Ovary (tissue), 3 donors: ENCODE measurements around the gene MAP7.

Experiments
- CTCF ChIP-seq, 3 donors: fragments of 450-650 bp in 2 of 3; fragments of 200-600 bp in 1 of 3; IDR thresholded peaks; one replicate each; pipeline versions ENCODE4 v1.5.1 to v1.8.0; 2016 to 2022; ENCODE audit warnings: antibody characterized with exemption in 3 of 3, mild to moderate bottlenecking in 1 of 3
- EP300 ChIP-seq: sonication (generic); formaldehyde crosslinking; IDR thresholded peaks from one replicate; pipeline ENCODE4 v1.6.1; 2017; ENCODE audit warnings: antibody characterized with exemption
- POLR2A ChIP-seq: fragments of 450-650 bp; IDR thresholded peaks from one replicate; pipeline ENCODE4 v1.6.1; 2017; ENCODE audit warnings: antibody characterized with exemption, mild to moderate bottlenecking, moderate library complexity
- donor health status: DM: no; HTN: no; CAD: no.

GRCh38 chr6:136547871-136548270 lies 2.4 kb downstream of the MAP7 start:
- TF ChIP-seq CTCF (IDR thresholded peaks at IDR 0.05) (no peak), POLR2A (no peak), EP300 (no peak)
